ENCODE results near the gene EGR2.

EGR2 gene

GRCh38 chr10:62764011-62764410, 52.2 kb downstream of the EGR2 start:
- Histone ChIP-seq H3K79me2 (ENCODE audit: insufficient read depth, low read length) (no peaks in the 10 kb centered on the region), H2AFZ (ENCODE audit: low read depth, low read length, severe bottlenecking) (no peak overlapping the region), H3F3A (ENCODE audit: insufficient read depth) (no peaks in the 10 kb centered on the region), H3K36me3 (ENCODE audit: low read length) (no peaks in the 10 kb centered on the region), H3K9ac (ENCODE audit: low read length) (no peak overlapping the region), H3K9me3 (ENCODE audit: insufficient read depth, low read length) (no peaks in the 10 kb centered on the region), H3K9me2 (replicated peaks; ENCODE audit: insufficient read depth, low read length) (no peaks in the 10 kb centered on the region), H3K4me2 (ENCODE audit: low read depth, low read length, poor library complexity, severe bottlenecking) (no peak overlapping the region), H4K20me1 (ENCODE audit: low read depth, low read length) (no peaks in the 10 kb centered on the region), H3K27me3 (ENCODE audit: low read length) (no peaks in the 10 kb centered on the region), H3K4me3 (ENCODE audit: insufficient read depth, low read length, poor library complexity, severe bottlenecking) (no peak overlapping the region), H3K27ac (ENCODE audit: low read depth, low read length) (no peak overlapping the region)
- TF ChIP-seq CTCF (IDR thresholded peaks at IDR 0.05; ENCODE audit: insufficient read depth, low read length, poor library complexity, severe bottlenecking): no peak
- no peak for TF ChIP-seq EZH2phosphoT487 (conservative IDR thresholded peaks at IDR 0.05; ENCODE audit: low read length)

GRCh38 chr10:62763155-62763554, 53.0 kb downstream of the EGR2 start:
- H3K4me2 ChIP-seq (ENCODE audit: low read depth, low read length, poor library complexity, severe bottlenecking): no peak overlapping the region
- no peak overlapping the region for H2AFZ ChIP-seq (ENCODE audit: low read depth, low read length, severe bottlenecking)
- H3K9me3 ChIP-seq (ENCODE audit: insufficient read depth, low read length): no peaks in the 10 kb centered on the region
- H3F3A ChIP-seq (ENCODE audit: insufficient read depth): no peaks in the 10 kb centered on the region
- H3K4me3 ChIP-seq (ENCODE audit: insufficient read depth, low read length, poor library complexity, severe bottlenecking): no peak overlapping the region
- H3K36me3 ChIP-seq (ENCODE audit: low read length): no peaks in the 10 kb centered on the region
- no peak for TF ChIP-seq CTCF (IDR thresholded peaks at IDR 0.05; ENCODE audit: insufficient read depth, low read length, poor library complexity, severe bottlenecking)
- no peak overlapping the region for H3K9ac ChIP-seq (ENCODE audit: low read length)
- H3K79me2 ChIP-seq (ENCODE audit: insufficient read depth, low read length): no peaks in the 10 kb centered on the region
- H3K27me3 ChIP-seq (ENCODE audit: low read length): no peaks in the 10 kb centered on the region
- no peaks in the 10 kb centered on the region for H4K20me1 ChIP-seq (ENCODE audit: low read depth, low read length)
- H3K9me2 ChIP-seq (replicated peaks; ENCODE audit: insufficient read depth, low read length): no peaks in the 10 kb centered on the region
- H3K27ac ChIP-seq (ENCODE audit: low read depth, low read length): no peak overlapping the region
